ENCODE data around the gene BNC2. TPM values are rescaled to one million over a fixed set of nuclear protein-coding genes. Genes with fewer than 3 reads are reported as not detected.

BNC2 gene
- total and polyA plus RNA-seq, 2 of the 4 experiments (the other 2 are of a cell fraction), result 15.5 to 45.2 TPM

GRCh38 chr9:16371306-16371705 lies 499.2 kb downstream of the BNC2 start:
- Histone ChIP-seq H3K4me1 (ENCODE audit: control insufficient read depth, insufficient read depth, low read length) (peaks cover 10% of the 10 kb centered on the region), H3K14ac (replicated peaks; ENCODE audit: low read depth, low read length) (0 out of 2 replicates have a peak overlapping the region, but pooled peaks have one; percentile 14), H3K4ac (ENCODE audit: low read depth, low read length) (peak overlapping the region; percentile 22), H2AK9ac (replicated peaks; ENCODE audit: low read depth, low read length, poor library complexity) (no peak overlapping the region), H3K4me3 (ENCODE audit: insufficient read depth, low read depth, low read length) (no peak overlapping the region), H2BK15ac (ENCODE audit: low read depth, low read length) (0 out of 3 replicates have a peak overlapping the region, but pooled peaks have one; percentile 41), H3K4me2 (ENCODE audit: low read depth, low read length) (no peak overlapping the region), H3K9me3 (ENCODE audit: control insufficient read depth, insufficient read depth, low read length) (no peaks in the 10 kb centered on the region), H2BK5ac (ENCODE audit: low read depth, low read length, poor library complexity, severe bottlenecking) (no peak overlapping the region), H4K8ac (ENCODE audit: low read depth in 2 of 2, low read length in 2 of 2) (no peak overlapping the region), H3K18ac (ENCODE audit: low read depth, low read length) (no peak overlapping the region), H2BK20ac (ENCODE audit: low read depth, low read length) (peak overlapping the region; percentile 62), H3K23ac (ENCODE audit: low read depth, low read length) (no peak overlapping the region), H4K5ac (ENCODE audit: low read depth, low read length) (no peak overlapping the region), H2AFZ (replicated peaks; ENCODE audit: low read length, poor library complexity) (peak overlapping the region; percentile 34), H4K91ac (ENCODE audit: insufficient read depth, low read depth, low read length) (peak overlapping the region; percentile 20; the same call in 1 of the 2 replicates), H3K27ac (ENCODE audit: insufficient read depth, low read length) (no peak overlapping the region), H2AK5ac (ENCODE audit: low read depth, low read length) (peak overlapping the region; percentile 50), H3K27me3 (ENCODE audit: control insufficient read depth, insufficient read depth, low read length) (no peaks in the 10 kb centered on the region), H3K9me1 (ENCODE audit: insufficient read depth, low read length) (peaks cover 17% of the 10 kb centered on the region), H3K79me1 (ENCODE audit: low read depth in 1 of 2, low read length in 2 of 2) (no peaks in the 10 kb centered on the region; a peak in 1 of 4 replicates), H4K20me1 (ENCODE audit: insufficient read depth, low read length) (no peaks in the 10 kb centered on the region), H3K9ac (ENCODE audit: low read depth, low read length) (no peak overlapping the region), H3K36me3 (ENCODE audit: control insufficient read depth, insufficient read depth, low read length) (no peaks in the 10 kb centered on the region), H3K56ac (ENCODE audit: extremely low read depth, insufficient read depth, low read length) (no peak overlapping the region), H2BK120ac (ENCODE audit: low read depth, low read length) (peak overlapping the region; percentile 63)
- TF ChIP-seq BHLHE40 (IDR thresholded peaks at IDR 0.05; ENCODE audit: low read depth, low read length) (no peak), CTCF (conservative IDR thresholded peaks at IDR 0.05; ENCODE audit: low read depth, low read length) (no peak), CEBPB (IDR thresholded peaks at IDR 0.05; ENCODE audit: low read depth, low read length) (no peak), MAZ (IDR thresholded peaks at IDR 0.05; ENCODE audit: borderline replicate concordance, low read depth, low read length) (no peak), RFX5 (IDR thresholded peaks at IDR 0.05; ENCODE audit: low read depth, low read length) (no peak), RAD21 (IDR thresholded peaks at IDR 0.05; ENCODE audit: low read length) (no peak), RCOR1 (IDR thresholded peaks at IDR 0.05; ENCODE audit: insufficient replicate concordance, low read length) (no peak), ELK1 (IDR thresholded peaks at IDR 0.05; ENCODE audit: borderline replicate concordance, low read depth, low read length) (no peak), CHD1 (IDR thresholded peaks at IDR 0.05; ENCODE audit: low read depth, low read length) (no peak), MAFK (IDR thresholded peaks at IDR 0.05; ENCODE audit: low read depth, low read length) (no peak), SMC3 (IDR thresholded peaks at IDR 0.05; ENCODE audit: low read depth, low read length) (no peak), NFE2L2 (IDR thresholded peaks at IDR 0.05; ENCODE audit: low read depth, low read length) (no peak), MXI1 (IDR thresholded peaks at IDR 0.05; ENCODE audit: borderline replicate concordance, low read depth, low read length) (no peak), FOS (IDR thresholded peaks at IDR 0.05; ENCODE audit: low read depth, low read length) (no peak), POLR2A (IDR thresholded peaks at IDR 0.05; ENCODE audit: low read depth, low read length) (no peak)
- TF ChIP-seq, protein P1, sequence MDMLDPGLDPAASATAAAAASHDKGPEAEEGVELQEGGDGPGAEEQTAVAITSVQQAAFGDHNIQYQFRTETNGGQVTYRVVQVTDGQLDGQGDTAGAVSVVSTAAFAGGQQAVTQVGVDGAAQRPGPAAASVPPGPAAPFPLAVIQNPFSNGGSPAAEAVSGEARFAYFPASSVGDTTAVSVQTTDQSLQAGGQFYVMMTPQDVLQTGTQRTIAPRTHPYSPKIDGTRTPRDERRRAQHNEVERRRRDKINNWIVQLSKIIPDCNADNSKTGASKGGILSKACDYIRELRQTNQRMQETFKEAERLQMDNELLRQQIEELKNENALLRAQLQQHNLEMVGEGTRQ (IDR thresholded peaks at IDR 0.05; ENCODE audit: low read depth, low read length), result no peak
- in situ Hi-C loops (cut with MboI; ENCODE audit: low sequenced_read_pairs) (no loop called here), intact Hi-C loops (cut with micrococcal nuclease) (no loop called here), dilution Hi-C loops (cut with HindIII; ENCODE audit: low sequenced_read_pairs, unreplicated experiment) (no loop called here)
- DNase-seq, result no peak
- WGBS, 2 experiments (ENCODE audit: extremely low coverage in 2 of 2, insufficient read length in 1 of 2), result no CpG with 5 or more reads among the region's 4 CpGs
- no TSS peak for BruUV-seq (replicated peaks)
- no peak for ATAC-seq (ENCODE audit: low read depth)
- CTCF ChIA-PET, result no interaction called here
- POLR2A ChIA-PET (ENCODE audit: unreplicated experiment), result no interaction called here
